Measurements from ENCODE around the gene DLL4.

DLL4 gene

DNA sequence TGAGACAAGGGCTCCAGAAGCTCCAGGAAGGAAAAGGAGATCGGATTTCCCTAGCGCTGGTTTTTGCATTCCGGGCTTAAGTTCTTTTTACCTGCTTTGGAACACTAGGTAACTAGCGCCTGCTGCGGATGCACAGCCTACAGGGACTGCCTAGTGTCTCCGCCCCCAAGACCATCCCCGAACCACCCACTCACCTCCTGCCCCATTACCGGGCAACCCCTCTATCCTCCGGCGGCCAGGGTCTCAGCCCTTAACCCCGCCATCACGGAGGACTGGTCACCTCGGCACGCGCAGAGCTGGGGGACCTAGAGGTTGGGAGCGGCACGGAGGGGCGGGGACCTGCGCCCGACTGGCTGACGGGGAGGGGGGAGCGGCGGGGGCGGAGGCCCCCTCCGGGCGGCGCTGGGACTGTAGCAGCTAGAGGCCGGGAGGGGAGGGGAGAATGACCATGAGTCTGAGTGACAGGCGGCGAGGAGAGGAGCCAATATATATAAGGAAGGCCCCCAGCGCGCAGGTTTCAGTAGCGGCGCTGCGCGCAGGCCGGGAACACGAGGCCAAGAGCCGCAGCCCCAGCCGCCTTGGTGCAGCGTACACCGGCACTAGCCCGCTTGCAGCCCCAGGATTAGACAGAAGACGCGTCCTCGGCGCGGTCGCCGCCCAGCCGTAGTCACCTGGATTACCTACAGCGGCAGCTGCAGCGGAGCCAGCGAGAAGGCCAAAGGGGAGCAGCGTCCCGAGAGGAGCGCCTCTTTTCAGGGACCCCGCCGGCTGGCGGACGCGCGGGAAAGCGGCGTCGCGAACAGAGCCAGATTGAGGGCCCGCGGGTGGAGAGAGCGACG is at the start of gene DLL4:
Gene DLL4, plus strand, starts transcription at position 520 of the 839 bp plus-strand sequence. CDS start 329 bp downstream, outside the sequence.
- no peak for DNase-seq (ENCODE audit: low read depth in 2 of 2)

DNA sequence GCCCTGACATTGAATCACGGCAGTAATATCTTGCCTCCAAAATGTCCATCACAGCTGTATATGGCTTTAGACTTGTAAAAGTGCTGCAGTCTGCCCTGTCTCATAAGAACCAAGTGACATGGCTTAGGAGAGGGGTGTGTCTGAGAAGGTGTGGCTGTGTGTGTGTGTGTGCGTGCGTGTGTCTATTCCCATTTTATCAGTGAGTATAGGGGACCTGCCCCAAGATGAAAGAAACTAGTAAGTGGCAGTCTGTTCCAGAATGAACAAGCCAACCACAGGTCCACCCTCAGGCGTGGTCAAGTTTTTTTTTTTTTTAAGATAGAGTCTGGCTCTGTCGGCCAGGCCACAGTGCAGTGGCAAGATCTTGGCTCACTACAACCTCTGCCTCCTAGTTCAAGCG is 49.5 kb upstream of the DLL4 start:
- DNase-seq (ENCODE audit: low read depth in 2 of 2) = no peak

DNA sequence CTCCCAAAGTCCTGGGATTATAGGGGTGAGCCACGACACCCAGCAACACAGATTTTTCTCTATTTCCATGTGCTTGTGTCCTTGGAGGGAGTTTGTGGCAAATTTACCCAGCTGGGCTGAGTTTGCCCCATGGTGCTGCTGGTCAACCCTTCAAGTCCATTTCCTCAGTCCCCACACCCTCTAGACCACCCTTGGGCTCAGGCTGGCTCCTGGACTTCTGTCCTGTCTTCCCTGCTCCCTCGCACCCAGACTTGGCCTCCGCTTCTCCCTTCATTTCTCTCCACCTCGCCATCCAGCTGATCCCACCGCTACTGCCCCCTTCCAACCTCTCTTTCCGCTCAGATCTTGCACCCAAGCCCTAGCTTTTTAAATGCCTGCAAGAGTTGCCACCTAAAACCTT is 47.8 kb upstream of the DLL4 start:
- DNase-seq (ENCODE audit: low read depth in 2 of 2) = no peak

DNA sequence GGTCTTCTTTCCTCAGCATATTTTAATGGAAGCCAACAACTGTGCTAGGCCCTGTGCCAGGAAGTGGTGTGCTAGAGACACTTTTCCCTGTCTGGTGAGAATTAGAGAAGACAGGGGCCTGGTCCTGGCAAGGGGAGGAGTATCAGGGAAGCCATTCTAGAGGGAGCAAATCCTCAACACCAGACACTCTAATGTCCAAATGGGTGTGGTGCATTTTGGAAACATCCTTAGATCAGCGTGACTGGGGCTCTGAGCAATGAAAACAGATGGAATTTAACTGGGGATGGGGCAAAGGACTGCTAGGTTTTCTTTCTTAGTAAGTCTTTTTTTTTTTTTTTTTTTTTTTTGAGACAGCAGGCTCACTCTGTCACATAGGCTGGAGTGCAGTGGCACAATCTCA is 42.6 kb upstream of the DLL4 start:
- DNase-seq (ENCODE audit: low read depth in 2 of 2) = no peak

DNA sequence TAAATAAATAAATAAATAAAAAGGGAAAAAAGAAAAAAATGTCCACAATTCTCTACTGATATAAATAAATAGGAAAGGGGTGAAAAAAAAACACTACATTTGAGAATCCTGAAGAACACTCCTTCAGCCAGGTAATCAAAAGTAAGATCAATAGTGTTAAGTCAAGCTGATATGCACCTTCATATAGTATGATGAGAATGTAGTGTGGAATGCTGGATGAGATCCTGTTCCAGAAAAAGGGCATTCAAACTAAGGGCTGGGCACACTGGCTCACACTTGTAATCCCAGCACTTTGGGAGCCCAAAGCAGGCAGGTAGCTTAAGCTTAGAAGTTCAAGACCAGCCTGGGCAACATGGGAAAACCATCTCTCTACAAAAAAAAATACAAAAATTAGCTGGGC is 40.0 kb upstream of the DLL4 start:
- no peak for DNase-seq (ENCODE audit: low read depth in 2 of 2)

DNA sequence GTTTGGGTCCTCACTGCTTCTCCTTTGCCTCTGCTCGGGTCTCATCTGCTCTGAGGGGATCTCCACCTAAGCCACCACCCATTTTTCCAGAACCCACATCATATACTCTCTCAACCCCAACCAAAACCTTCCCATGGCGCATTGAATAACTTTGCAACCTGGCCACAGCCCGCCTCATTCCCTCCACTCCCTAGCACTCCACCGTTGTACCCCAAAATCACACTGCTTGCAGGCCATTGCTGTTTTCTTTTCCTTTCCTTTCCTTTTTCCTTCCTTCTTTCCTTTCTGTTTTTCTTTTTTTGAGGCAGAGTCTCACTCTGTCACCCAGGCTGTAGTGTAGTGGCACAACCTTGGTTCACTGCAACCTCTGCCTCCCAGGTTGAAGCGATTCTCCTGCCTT is 38.0 kb upstream of the DLL4 start:
- no peak for DNase-seq (ENCODE audit: low read depth in 2 of 2)

DNA sequence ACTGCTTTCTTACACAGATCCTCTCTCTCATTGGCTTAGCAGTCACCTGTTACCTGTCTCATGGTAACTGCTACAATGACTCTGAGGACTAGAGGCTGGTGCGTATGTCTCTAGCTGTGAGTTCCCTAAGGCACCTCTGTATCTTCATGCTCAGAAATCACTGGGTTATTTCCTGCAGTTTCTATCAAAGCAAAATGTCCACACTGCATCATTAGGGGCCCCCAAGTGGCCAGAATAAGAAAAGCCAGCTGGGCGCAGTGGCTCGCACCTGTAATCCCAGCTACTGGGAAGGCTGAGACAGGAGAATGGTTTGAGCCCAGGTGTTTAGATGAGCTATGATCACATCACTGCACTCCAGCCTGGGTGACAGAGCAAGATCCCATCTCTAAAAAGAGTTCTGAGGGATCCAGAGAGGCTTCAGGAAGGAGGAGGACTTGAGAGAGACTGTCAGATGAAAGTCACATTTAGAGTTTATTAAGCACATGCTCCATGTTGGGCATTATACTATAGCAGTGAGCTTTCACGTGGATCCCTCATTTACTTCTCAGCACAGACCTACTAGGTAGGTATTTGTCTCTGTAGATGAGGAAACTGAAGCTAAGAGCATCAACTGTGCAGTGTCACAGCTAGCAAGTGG is 37.2 kb upstream of the DLL4 start:
- DNase-seq (ENCODE audit: low read depth in 2 of 2) = no peak

DNA sequence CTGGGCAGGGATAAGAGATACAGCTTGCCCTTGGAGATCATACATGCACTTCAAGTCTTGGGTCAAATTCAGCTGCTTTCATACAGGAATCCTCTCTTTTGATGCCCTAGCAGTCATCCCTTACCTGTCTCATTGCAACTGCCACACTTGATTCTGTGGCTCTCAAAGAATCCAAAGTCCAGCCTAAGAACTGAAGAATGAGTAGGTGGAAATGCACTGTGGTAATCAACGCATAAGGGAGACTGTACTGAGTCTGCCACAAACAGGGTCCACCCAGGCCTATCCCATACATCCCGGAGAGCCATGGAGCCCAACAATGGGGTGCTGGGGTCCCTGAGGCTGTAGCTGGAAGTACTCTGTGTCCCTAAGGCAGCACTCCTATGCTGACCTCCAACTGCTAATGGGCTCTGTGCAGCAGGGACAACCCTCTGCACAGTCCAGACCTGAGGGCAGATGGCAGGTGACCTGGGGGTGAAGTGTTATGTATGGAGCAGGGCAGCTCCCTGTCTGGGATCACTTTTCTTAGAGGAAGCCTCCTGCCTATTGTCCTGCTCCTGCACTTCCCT is 36.6 kb upstream of the DLL4 start:
- no peak for DNase-seq (ENCODE audit: low read depth in 2 of 2)

DNA sequence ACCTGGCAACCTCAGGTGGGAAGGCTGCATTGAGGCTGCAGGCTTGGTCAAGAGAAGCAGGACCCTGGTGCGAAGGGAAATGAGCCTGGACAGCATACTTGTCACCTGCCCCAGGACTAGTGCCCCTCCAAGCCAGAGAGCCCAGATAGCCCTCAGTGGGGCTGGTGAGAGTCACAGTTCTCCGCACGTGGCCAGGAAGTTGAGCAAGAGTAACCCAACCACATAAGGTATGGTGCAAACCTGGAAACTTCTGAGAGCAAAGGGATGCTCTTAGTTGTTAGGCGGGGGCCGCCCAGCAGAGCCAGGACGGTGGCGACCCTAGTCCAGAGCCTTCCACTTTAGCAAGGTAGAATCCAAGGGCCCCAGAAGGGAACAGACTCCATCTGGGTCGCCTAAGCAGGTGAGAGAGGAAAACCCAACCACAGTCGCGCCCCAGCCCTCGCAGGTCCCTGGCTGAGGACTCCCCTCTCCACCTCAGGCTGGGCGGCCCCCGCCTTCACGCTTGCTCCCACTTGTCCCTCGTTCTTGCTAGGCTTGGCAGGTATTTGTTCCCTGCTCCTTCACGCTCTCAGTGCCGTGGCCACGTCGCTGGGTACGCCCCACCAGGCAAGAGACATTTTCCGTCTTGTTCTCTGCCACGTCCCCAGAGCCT is 36.0 kb upstream of the DLL4 start:
- no peak for DNase-seq (ENCODE audit: low read depth in 2 of 2)

DNA sequence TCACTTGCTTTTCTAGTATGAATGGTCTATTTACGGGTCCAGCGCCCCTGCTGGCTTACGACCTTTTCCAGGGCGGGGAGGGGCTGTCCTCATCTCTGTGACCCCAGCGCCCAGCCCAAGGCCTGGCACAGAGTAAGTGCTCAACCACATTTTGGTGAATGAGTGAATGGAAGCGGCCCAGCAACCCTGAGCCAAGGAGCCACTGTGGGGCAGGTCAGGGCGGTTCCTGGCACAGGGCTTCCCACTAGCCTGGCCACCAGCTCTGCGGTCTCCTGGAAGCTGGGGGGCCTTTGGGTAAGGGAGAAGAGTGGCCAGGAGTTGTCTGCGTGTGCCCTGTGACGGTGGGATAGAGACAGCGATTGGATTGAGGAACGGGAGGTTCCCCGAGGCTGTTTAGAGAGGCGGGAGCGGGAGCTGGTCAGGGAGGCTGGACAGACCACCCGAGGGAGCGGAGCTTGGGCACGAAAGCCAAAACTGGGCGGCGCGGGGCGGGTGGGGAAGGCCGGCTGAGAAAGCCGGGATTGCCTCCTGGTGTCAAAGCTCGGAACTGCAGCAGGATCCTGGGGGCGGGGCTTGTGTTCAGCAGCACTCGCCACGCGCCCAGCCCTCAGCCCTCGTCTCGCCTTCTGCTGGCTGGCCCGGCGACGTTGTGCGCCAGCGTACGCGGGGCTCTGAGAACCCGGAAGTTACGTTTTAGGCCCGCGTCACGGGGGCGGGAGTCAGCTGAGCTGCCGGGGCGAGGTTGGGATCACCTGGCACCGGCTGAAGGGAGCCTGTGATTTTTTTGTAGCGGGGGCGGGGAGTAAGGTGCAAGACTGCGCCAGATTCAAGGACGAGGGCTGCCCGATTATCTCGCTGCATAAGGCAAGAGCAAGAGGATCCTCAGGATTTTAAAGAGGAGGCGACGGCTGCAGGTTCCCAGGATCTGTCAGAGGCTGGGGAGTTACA is 35.1 kb upstream of the DLL4 start, which contains the start of gene VPS18:
Gene VPS18, plus strand, starts transcription at position 718 of the 948 bp plus-strand sequence. CDS start 319 bp downstream, outside the sequence.
- peak; percentile 88 to 89 for DNase-seq (ENCODE audit: low read depth in 2 of 2)

DNA sequence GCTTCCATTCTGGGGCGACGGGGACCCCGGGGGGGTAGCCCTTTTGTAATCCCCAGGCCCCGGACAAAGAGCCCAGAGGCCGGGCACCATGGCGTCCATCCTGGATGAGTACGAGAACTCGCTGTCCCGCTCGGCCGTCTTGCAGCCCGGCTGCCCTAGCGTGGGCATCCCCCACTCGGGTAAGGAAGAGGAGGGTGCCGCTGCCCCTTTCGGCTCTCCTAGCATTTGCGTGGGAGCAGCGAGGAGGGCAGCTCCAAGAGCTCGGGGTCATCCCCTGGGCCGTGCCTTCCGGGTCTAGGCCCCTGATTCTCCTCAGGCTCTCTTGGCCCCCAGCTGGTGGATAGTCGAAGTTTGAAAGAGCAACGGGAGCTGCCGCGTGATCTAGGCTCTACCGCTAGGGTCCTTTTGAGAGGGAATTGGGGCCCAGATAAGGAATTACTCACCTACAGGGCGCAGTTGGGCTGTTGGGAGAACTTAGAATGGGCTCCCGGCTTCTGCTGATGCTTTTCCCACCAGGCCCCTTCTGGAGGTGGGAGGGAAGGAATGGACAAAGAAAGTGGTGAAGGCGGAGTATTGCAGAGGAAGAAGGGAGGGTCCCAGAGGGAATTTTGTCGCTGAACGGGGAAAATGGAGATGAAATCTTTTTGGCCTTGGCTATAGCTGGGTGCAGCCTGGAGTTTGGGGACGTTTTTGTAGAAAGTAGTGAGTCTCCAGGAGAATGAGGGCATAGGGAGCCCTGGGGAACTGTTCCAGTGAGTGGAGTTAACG is 34.3 kb upstream of the DLL4 start:
- peak in 1 of 2 experiments; percentile 35 for DNase-seq (ENCODE audit: low read depth in 2 of 2)

DNA sequence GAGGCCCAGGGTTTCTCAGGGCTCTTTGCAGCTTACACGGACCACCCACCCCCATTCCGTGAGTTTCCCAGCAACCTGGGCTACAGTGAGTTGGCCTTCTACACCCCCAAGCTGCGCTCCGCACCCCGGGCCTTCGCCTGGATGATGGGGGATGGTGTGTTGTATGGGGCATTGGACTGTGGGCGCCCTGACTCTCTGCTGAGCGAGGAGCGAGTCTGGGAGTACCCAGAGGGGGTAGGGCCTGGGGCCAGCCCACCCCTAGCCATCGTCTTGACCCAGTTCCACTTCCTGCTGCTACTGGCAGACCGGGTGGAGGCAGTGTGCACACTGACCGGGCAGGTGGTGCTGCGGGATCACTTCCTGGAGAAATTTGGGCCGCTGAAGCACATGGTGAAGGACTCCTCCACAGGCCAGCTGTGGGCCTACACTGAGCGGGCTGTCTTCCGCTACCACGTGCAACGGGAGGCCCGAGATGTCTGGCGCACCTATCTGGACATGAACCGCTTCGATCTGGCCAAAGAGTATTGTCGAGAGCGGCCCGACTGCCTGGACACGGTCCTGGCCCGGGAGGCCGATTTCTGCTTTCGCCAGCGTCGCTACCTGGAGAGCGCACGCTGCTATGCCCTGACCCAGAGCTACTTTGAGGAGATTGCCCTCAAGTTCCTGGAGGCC is 29.5 kb upstream of the DLL4 start:
- DNase-seq (ENCODE audit: low read depth in 2 of 2) = no peak

DNA sequence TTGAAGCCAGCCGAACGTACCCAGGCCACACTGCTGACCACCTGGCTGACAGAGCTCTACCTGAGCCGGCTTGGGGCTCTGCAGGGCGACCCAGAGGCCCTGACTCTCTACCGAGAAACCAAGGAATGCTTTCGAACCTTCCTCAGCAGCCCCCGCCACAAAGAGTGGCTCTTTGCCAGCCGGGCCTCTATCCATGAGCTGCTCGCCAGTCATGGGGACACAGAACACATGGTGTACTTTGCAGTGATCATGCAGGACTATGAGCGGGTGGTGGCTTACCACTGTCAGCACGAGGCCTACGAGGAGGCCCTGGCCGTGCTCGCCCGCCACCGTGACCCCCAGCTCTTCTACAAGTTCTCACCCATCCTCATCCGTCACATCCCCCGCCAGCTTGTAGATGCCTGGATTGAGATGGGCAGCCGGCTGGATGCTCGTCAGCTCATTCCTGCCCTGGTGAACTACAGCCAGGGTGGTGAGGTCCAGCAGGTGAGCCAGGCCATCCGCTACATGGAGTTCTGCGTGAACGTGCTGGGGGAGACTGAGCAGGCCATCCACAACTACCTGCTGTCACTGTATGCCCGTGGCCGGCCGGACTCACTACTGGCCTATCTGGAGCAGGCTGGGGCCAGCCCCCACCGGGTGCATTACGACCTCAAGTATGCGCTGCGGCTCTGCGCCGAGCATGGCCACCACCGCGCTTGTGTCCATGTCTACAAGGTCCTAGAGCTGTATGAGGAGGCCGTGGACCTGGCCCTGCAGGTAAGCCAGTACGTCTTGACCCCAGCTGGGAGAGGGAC is 28.7 kb upstream of the DLL4 start:
- DNase-seq (ENCODE audit: low read depth in 2 of 2) = no peak

DNA sequence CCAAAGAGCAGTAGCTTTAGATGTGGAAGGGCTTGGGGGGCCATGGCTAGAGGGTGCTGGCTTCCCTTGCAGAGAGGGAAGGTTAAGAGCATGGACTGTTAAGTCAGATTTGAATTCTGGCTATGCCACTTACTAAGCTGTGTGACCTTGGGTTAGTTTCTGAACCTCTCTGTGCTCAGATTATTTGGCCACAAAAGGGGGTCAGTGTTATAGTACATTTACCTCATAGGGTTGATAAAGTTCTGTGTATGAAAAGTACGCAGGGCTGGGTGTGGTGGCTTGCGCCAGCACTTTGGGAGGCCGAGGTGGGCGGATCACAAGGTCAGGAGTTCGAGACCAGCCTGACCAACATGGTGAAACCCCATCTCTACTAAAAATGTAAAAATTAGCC is 28.1 kb upstream of the DLL4 start:
- no peak for DNase-seq (ENCODE audit: low read depth in 2 of 2)

DNA sequence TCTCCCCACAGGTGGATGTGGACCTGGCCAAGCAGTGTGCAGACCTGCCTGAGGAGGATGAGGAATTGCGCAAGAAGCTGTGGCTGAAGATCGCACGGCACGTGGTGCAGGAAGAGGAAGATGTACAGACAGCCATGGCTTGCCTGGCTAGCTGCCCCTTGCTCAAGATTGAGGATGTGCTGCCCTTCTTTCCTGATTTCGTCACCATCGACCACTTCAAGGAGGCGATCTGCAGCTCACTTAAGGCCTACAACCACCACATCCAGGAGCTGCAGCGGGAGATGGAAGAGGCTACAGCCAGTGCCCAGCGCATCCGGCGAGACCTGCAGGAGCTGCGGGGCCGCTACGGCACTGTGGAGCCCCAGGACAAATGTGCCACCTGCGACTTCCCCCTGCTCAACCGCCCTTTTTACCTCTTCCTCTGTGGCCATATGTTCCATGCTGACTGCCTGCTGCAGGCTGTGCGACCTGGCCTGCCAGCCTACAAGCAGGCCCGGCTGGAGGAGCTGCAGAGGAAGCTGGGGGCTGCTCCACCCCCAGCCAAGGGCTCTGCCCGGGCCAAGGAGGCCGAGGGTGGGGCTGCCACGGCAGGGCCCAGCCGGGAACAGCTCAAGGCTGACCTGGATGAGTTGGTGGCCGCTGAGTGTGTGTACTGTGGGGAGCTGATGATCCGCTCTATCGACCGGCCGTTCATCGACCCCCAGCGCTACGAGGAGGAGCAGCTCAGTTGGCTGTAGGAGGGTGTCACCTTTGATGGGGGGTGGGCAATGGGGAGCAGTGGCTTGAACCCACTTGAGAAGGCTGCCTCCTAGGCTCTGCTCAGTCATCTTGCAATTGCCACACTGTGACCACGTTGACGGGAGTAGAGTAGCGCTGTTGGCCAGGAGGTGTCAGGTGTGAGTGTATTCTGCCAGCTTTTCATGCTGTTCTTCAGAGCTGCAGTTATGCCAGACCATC is 26.3 kb upstream of the DLL4 start:
- DNase-seq (ENCODE audit: low read depth in 2 of 2) = no peak

DNA sequence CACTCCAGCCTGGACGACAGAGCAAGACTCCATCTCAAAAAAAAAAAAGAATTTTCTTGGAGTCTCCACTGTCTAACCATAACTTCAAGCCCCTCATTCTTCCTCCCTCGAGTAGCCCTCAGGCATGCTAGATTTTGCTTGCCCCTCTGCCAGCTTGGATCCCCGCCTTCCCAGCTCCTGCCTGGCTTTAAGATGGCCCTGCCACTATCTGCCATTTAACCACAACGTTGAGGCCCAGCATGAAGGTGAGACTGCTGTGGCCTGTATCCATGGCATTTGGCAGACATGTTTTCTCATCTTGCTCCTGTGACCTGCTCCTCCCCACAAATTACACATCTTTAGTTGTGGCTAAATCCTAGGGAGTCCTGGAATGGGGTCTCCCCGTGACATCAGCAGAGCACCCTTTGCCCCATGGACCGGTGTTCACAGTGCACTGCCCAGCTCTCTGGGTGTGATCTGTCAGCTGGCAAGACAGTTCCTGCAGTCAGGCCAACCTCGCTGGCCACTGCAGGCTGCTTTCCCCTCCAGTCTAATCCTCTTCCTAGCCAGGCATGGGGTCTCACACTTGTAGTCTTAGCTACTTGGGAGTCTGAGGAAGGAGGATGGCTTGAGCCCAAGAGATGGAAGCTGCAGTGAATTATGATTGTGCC is 24.5 kb upstream of the DLL4 start:
- no peak for DNase-seq (ENCODE audit: low read depth in 2 of 2)
